K562 (cell line): ENCODE data around the gene PEX19.

Source experiments
- KAT8 ChIP-seq: fragments of 450-650 bp; IDR thresholded peaks from 2 replicates; pipeline ENCODE4 v1.6.1; 2016; ENCODE audit warnings: low read depth, mild to moderate bottlenecking
- POLR2A ChIP-seq: fragments of 450-650 bp; conservative IDR thresholded peaks from 2 replicates; pipeline ENCODE4 v1.6.1; 2016
- TEAD1 ChIP-seq, 2 experiments: fragments of 450-650 bp in 1 of 2; sonication (generic) in 1 of 2; formaldehyde crosslinking; IDR thresholded peaks; 2 replicates each; pipeline versions ENCODE4 v1.4.0 to v1.8.0; 2020 to 2022; ENCODE audit warnings: mild to moderate bottlenecking in 2 of 2, missing genetic modification reagents in 1 of 2

DNA sequence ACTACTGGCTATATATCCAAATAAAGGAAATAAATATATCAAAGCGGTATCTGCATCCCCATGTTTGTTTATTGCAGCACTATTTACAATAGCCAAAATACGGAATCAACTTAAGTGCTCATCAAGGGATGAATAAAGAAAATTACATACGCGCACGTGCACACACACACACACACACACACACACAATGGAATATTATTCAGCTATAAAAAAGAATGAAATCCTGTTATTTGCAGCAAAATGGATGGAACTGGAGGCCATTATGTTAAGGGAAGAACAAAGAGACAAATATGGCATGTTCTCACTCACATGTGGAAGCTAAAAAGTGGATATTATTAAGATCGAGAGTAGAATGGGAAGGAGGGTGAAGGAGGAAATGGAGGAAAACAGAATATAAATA is 37.9 kb upstream of the PEX19 start:
- TF ChIP-seq POLR2A = no peak
- TF ChIP-seq TEAD1 (CRISPR knock-in tag; IDR thresholded peaks at IDR 0.05) = no peak
- no peak for TF ChIP-seq KAT8
